ENCODE measurements around the gene ORMDL3.
"Not testable (repeated sequence)": the region's sequence is repeated elsewhere in the genome, so short reads cannot be mapped to it uniquely, and the experiment has no call there.

The ORMDL3 gene

GRCh38 chr17:39923836-39924690 lies 3.3 kb downstream of the ORMDL3 start:
- H3K27me3 Mint-ChIP-seq: no peaks in the 10 kb centered on the region
- peaks cover 77% of the 10 kb centered on the region for H3K36me3 Mint-ChIP-seq (ENCODE audit: low read depth)
- H3K27ac Mint-ChIP-seq: peak overlapping the region; percentile 93
- no peak for DNase-seq
- peaks cover 83% of the 10 kb centered on the region for H3K4me1 Mint-ChIP-seq (ENCODE audit: low read depth)
- H3K9me3 Mint-ChIP-seq: no peaks in the 10 kb centered on the region
- peak overlapping the region; percentile 86 for H3K4me3 Mint-ChIP-seq

- Mint-ChIP-seq H3K9me3 (no peaks in the 10 kb centered on the region), H3K36me3 (ENCODE audit: low read depth) (peaks cover 84% of the 10 kb centered on the region), H3K27me3 (no peaks in the 10 kb centered on the region), H3K27ac (peak overlapping the region; percentile 93), H3K4me3 (no peak overlapping the region), H3K4me1 (ENCODE audit: low read depth) (peaks cover 83% of the 10 kb centered on the region)
- DNase-seq: no peak
Observed at GRCh38 chr17:39923230-39923629, 4.2 kb downstream of the ORMDL3 start.

GRCh38 chr17:39922006-39922405 lies 5.4 kb downstream of the ORMDL3 start:
- peaks cover 87% of the 10 kb centered on the region for H3K36me3 Mint-ChIP-seq (ENCODE audit: low read depth)
- peaks cover 81% of the 10 kb centered on the region for H3K4me1 Mint-ChIP-seq (ENCODE audit: low read depth)
- DNase-seq: no peak
- H3K27me3 Mint-ChIP-seq: no peaks in the 10 kb centered on the region
- peak overlapping the region; percentile 47 for H3K4me3 Mint-ChIP-seq
- peak overlapping the region; percentile 95 for H3K27ac Mint-ChIP-seq
- H3K9me3 Mint-ChIP-seq: no peaks in the 10 kb centered on the region

GRCh38 chr17:39921323-39921722 lies 6.1 kb downstream of the ORMDL3 start:
- H3K27me3 Mint-ChIP-seq: no peaks in the 10 kb centered on the region
- H3K36me3 Mint-ChIP-seq (ENCODE audit: low read depth): peaks cover 85% of the 10 kb centered on the region
- peak overlapping the region; percentile 47 for H3K4me3 Mint-ChIP-seq
- DNase-seq: peak; percentile 53
- H3K27ac Mint-ChIP-seq: peak overlapping the region; percentile 95
- no peaks in the 10 kb centered on the region for H3K9me3 Mint-ChIP-seq
- peaks cover 86% of the 10 kb centered on the region for H3K4me1 Mint-ChIP-seq (ENCODE audit: low read depth)

- Mint-ChIP-seq H3K36me3 (ENCODE audit: low read depth) (peaks cover 83% of the 10 kb centered on the region), H3K4me1 (ENCODE audit: low read depth) (peaks cover 82% of the 10 kb centered on the region), H3K4me3 (peak overlapping the region; percentile 47), H3K9me3 (no peaks in the 10 kb centered on the region), H3K27ac (peak overlapping the region; percentile 95), H3K27me3 (no peaks in the 10 kb centered on the region)
- DNase-seq: peak; percentile 74
Observed at GRCh38 chr17:39920218-39921210, 6.9 kb downstream of the ORMDL3 start.

GRCh38 chr17:39919087-39919683 lies 8.2 kb downstream of the ORMDL3 start:
- Mint-ChIP-seq H3K4me3 (no peak overlapping the region), H3K27me3 (no peaks in the 10 kb centered on the region), H3K36me3 (ENCODE audit: low read depth) (peaks cover 79% of the 10 kb centered on the region), H3K9me3 (no peaks in the 10 kb centered on the region), H3K4me1 (ENCODE audit: low read depth) (peaks cover 71% of the 10 kb centered on the region), H3K27ac (no peak overlapping the region)
- DNase-seq: no peak

GRCh38 chr17:39916918-39917317 lies 10.5 kb downstream of the ORMDL3 start:
- Mint-ChIP-seq H3K36me3 (ENCODE audit: low read depth) (peaks cover 77% of the 10 kb centered on the region), H3K4me3 (no peak overlapping the region), H3K4me1 (ENCODE audit: low read depth) (peaks cover 50% of the 10 kb centered on the region), H3K27me3 (no peaks in the 10 kb centered on the region), H3K9me3 (no peaks in the 10 kb centered on the region), H3K27ac (no peak overlapping the region)
- DNase-seq: no peak

GRCh38 chr17:39915559-39915958 lies 11.8 kb downstream of the ORMDL3 start:
- no peak overlapping the region for H3K4me3 Mint-ChIP-seq
- H3K27me3 Mint-ChIP-seq: no peaks in the 10 kb centered on the region
- H3K9me3 Mint-ChIP-seq: no peaks in the 10 kb centered on the region
- peaks cover 74% of the 10 kb centered on the region for H3K36me3 Mint-ChIP-seq (ENCODE audit: low read depth)
- DNase-seq: no peak
- peak overlapping the region; percentile 7 for H3K27ac Mint-ChIP-seq
- H3K4me1 Mint-ChIP-seq (ENCODE audit: low read depth): peaks cover 36% of the 10 kb centered on the region

- no peaks in the 10 kb centered on the region for H3K9me3 Mint-ChIP-seq
Observed at GRCh38 chr17:39913989-39914388, 13.4 kb downstream of the ORMDL3 start.

GRCh38 chr17:39908789-39909352 lies 18.5 kb downstream of the ORMDL3 start:
- no peak overlapping the region for H3K27ac Mint-ChIP-seq
- H3K27me3 Mint-ChIP-seq: no peaks in the 10 kb centered on the region
- H3K9me3 Mint-ChIP-seq: no peaks in the 10 kb centered on the region
- H3K4me1 Mint-ChIP-seq (ENCODE audit: low read depth): peaks cover 6% of the 10 kb centered on the region
- H3K36me3 Mint-ChIP-seq (ENCODE audit: low read depth): peaks cover 81% of the 10 kb centered on the region
- no peak for DNase-seq
- no peak overlapping the region for H3K4me3 Mint-ChIP-seq

More at GRCh38 chr17:39913989-39914388, 13.4 kb downstream of the ORMDL3 start:
- Mint-ChIP-seq H3K4me1 (ENCODE audit: low read depth) (peaks cover 24% of the 10 kb centered on the region), H3K4me3 (no peak overlapping the region), H3K36me3 (ENCODE audit: low read depth) (peaks cover 78% of the 10 kb centered on the region), H3K27me3 (no peaks in the 10 kb centered on the region), H3K27ac (no peak overlapping the region)
- DNase-seq: no peak

GRCh38 chr17:39904990-39905288 lies 22.5 kb downstream of the ORMDL3 start:
- no peaks in the 10 kb centered on the region for H3K9me3 Mint-ChIP-seq
- H3K36me3 Mint-ChIP-seq (ENCODE audit: low read depth): peaks cover 55% of the 10 kb centered on the region
- peaks cover 15% of the 10 kb centered on the region for H3K4me1 Mint-ChIP-seq (ENCODE audit: low read depth)
- no peak overlapping the region for H3K27ac Mint-ChIP-seq
- DNase-seq: no peak
- H3K4me3 Mint-ChIP-seq: no peak overlapping the region
- no peaks in the 10 kb centered on the region for H3K27me3 Mint-ChIP-seq

- DNase-seq: no peak
- H3K9me3 Mint-ChIP-seq: no peaks in the 10 kb centered on the region
- peaks cover 15% of the 10 kb centered on the region for H3K4me1 Mint-ChIP-seq (ENCODE audit: low read depth)
- H3K27me3 Mint-ChIP-seq: no peaks in the 10 kb centered on the region
- H3K4me3 Mint-ChIP-seq: no peak overlapping the region
- peak overlapping the region; percentile 84 for H3K27ac Mint-ChIP-seq
- H3K36me3 Mint-ChIP-seq (ENCODE audit: low read depth): peaks cover 42% of the 10 kb centered on the region
Observed at GRCh38 chr17:39903158-39903884, 24.1 kb downstream of the ORMDL3 start.

- H3K27me3 Mint-ChIP-seq, H3K9me3 Mint-ChIP-seq, H3K27ac Mint-ChIP-seq, H3K4me3 Mint-ChIP-seq, DNase-seq: not testable (repeated sequence)
- Mint-ChIP-seq H3K4me1 (ENCODE audit: low read depth) (peaks cover 15% of the 10 kb centered on the region), H3K36me3 (ENCODE audit: low read depth) (peaks cover 35% of the 10 kb centered on the region)
Observed at GRCh38 chr17:39902027-39902426, 25.4 kb downstream of the ORMDL3 start.

GRCh38 chr17:39899215-39899614 lies 28.2 kb downstream of the ORMDL3 start:
- no peak overlapping the region for H3K4me3 Mint-ChIP-seq
- H3K36me3 Mint-ChIP-seq (ENCODE audit: low read depth): peaks cover 8% of the 10 kb centered on the region
- no peaks in the 10 kb centered on the region for H3K9me3 Mint-ChIP-seq
- no peak overlapping the region for H3K27ac Mint-ChIP-seq
- H3K4me1 Mint-ChIP-seq (ENCODE audit: low read depth): peaks cover 19% of the 10 kb centered on the region
- DNase-seq: no peak
- H3K27me3 Mint-ChIP-seq: no peaks in the 10 kb centered on the region
